Mesothelial cell of epicardium (in vitro differentiated cells): ENCODE measurements around the gene RNLS. TPM values are rescaled to one million over a fixed set of nuclear protein-coding genes. Genes with fewer than 3 reads are reported as not detected.

Source experiments
- DNase-seq, 2 experiments: peaks; one replicate each; pipeline ENCODE4 v3.0.0; 2021; ENCODE audit warnings: low spot score in 2 of 2; ENCODE audit not compliant: unreplicated experiment in 2 of 2
- H3K27ac Mint-ChIP-seq: 2 replicates; pipeline ENCODE4 v1.8.0; 2021; ENCODE audit warnings: mixed read lengths
- H3K27me3 Mint-ChIP-seq: 2 replicates; pipeline ENCODE4 v1.8.0; 2021; ENCODE audit warnings: low read depth, mixed read lengths
- H3K36me3 Mint-ChIP-seq: 2 replicates; pipeline ENCODE4 v1.8.0; 2021; ENCODE audit warnings: mixed read lengths
- H3K4me1 Mint-ChIP-seq: 2 replicates; pipeline ENCODE4 v1.8.0; 2021; ENCODE audit warnings: mixed read lengths
- H3K4me3 Mint-ChIP-seq: 2 replicates; pipeline ENCODE4 v1.8.0; 2021; ENCODE audit warnings: mild to moderate bottlenecking, moderate library complexity, mixed read lengths
- H3K9me3 Mint-ChIP-seq: 2 replicates; pipeline ENCODE4 v1.8.0; 2021; ENCODE audit warnings: mixed read lengths
- total RNA-seq: library from RNA; stranded (reverse); gene quantifications from 3 replicates; pipeline ENCODE4 v1.2.1, GENCODE V29; 2021
- TF ChIP-seq, protein P1 (sequence below): fragments of 200-600 bp; sonication (generic); IDR thresholded peaks from one replicate; pipeline ENCODE4 v1.5.0; 2021; ENCODE audit warnings: antibody characterized with exemption; ENCODE audit not compliant: unreplicated experiment

RNLS gene
- total RNA-seq, 1 donor from 2014 or later = 9.4 TPM

DNA sequence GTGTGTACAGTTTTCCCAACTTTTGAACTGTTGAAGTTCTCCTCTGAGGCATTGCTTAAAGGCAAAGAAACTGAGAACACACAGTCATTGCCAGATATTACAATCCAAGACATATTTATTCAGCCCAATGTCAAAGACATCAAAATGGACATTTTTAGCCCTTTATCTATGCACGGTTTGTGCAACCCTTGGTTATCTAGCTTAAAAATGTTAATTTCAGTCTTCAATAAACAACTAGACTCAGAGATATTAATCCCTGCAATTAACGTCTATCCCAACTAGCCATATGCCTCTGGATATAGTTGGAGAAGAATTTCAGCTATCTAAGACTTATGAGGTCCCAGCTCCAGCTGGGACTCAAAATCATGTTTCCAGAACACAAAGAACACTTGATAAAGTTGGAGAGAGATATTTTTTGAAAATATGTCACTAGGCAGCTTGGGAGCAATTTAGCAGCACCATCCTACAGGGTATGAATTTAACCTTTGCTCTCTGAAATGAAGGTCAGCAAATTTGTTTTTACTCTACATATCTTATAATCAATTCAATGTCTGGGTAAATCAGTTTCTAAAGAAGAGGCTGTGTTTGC, 357.0 kb downstream of the RNLS start:
- Mint-ChIP-seq H3K9me3 (peaks cover 10% of the 10 kb centered on the region), H3K27ac (no peak overlapping the region), H3K4me3 (no peak overlapping the region), H3K4me1 (peaks cover 26% of the 10 kb centered on the region), H3K36me3 (no peaks in the 10 kb centered on the region), H3K27me3 (no peaks in the 10 kb centered on the region)
- no peak for DNase-seq
- TF ChIP-seq, protein P1, sequence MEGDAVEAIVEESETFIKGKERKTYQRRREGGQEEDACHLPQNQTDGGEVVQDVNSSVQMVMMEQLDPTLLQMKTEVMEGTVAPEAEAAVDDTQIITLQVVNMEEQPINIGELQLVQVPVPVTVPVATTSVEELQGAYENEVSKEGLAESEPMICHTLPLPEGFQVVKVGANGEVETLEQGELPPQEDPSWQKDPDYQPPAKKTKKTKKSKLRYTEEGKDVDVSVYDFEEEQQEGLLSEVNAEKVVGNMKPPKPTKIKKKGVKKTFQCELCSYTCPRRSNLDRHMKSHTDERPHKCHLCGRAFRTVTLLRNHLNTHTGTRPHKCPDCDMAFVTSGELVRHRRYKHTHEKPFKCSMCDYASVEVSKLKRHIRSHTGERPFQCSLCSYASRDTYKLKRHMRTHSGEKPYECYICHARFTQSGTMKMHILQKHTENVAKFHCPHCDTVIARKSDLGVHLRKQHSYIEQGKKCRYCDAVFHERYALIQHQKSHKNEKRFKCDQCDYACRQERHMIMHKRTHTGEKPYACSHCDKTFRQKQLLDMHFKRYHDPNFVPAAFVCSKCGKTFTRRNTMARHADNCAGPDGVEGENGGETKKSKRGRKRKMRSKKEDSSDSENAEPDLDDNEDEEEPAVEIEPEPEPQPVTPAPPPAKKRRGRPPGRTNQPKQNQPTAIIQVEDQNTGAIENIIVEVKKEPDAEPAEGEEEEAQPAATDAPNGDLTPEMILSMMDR = no peak

Other genes starting within 250 kb of the RNLS start
- 0.18 to 0.47 TPM (median 0.22 TPM) in 3 replicates for gene LIPJ, start 3.4 kb upstream of the RNLS start, total RNA-seq
- not detected in 3 replicates for gene LIPF, start 81.1 kb upstream of the RNLS start, total RNA-seq
- gene LIPK, start 122.9 kb upstream of the RNLS start, total RNA-seq = not detected in 3 replicates
- gene LIPN, start 176.7 kb upstream of the RNLS start, total RNA-seq = not detected in 3 replicates
- gene LIPM, start 219.4 kb upstream of the RNLS start, total RNA-seq = not detected in 3 replicates